Stimulated activated CD8-positive, alpha-beta memory T cell treated with anti-CD3 and anti-CD28 coated beads, Interleukin-2, amount 100 ng/mL, for 48 hours (primary cell): Measurements from ENCODE around the gene ADORA2B.
"Not testable (repeated sequence)": the region's sequence is repeated elsewhere in the genome, so short reads cannot be mapped to it uniquely, and the experiment has no call there.

ENCODE experiments used
- DNase-seq, 2 donors: peaks; one replicate each; pipeline ENCODE4 v3.0.0-alpha.2; 2020; ENCODE audit warnings: low read depth in 2 of 2

The ADORA2B gene

DNA sequence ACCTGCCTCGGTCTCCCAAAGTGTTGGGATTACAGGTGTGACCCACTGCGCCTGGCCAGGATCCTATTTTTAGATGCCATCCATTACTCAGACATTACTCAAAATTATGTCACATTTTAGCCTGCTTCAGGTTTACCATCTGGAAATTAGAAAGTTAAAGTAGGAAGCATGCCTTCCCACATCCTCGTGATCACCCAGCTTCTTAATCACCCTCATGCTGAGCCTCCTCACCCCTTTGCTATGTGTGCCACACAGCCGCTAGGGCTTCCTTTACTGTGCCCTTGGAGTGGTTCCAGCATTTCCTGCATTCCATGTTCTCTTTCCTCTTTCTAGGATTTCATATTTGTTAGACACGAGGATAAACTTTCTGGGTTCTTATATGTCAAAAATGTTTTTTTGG is 9.3 kb downstream of the ADORA2B start:
- no peak for DNase-seq

DNA sequence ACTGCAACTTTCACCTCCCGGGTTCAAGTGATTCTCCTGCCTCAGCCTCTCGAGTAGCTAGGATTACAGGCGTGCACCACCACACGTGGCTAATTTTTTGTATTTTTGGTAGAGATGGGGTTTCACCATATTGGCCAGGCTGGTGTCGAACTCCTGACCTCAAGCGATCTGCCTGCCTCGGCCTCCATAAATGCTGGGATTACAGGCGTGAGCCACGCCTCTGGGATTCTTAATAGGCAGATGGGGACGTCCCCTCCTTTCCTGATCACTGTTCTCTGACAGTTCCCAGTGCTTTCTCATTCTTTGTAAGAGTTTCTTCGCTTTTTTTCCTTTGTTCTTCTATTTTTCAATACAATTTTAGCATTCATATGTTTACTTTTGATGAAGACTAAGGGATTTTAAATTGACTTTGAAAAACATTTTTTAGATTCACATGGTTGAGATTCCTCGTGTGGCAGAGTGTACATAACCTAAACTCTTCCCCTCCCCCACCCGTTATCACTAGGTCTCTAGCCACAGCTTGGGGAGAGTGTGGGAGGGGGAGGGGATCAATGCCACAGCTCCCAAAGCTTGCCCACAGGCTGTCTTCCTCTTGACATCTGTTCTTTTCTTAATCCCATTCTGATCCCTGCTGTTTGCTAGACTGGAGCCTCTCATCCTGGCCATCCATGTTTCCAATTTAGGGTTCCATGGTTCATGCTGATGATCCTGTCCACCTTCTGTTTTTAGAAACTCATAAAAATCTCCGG is 11.0 kb downstream of the ADORA2B start:
- no peak for DNase-seq

DNA sequence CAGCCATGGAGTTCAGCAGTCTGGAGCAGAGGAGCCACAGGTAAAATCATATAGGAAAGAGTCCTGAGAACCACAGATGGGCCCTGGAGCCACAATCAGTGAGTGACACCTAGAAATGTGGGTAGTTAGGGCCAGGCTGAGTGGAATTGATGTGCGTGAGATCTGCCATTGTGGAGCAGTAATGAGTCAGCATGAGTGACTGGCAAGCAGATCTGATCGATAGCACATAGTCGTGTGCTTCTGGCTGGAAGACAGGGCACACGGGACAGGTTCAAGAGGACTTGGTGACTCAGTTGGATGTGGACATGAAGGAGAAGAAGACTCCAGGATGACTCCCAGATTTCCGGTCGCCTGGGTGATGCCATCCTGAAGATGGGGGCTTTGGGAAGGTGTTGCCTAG is 12.3 kb downstream of the ADORA2B start:
- peak in 1 of 2 donors; percentile 33 for DNase-seq

- no peak for DNase-seq
Measured at GRCh38 chr17:15957608-15958307, 12.8 kb downstream of the ADORA2B start.

- no peak for DNase-seq
Measured at GRCh38 chr17:15958484-15958854, 13.5 kb downstream of the ADORA2B start.

DNA sequence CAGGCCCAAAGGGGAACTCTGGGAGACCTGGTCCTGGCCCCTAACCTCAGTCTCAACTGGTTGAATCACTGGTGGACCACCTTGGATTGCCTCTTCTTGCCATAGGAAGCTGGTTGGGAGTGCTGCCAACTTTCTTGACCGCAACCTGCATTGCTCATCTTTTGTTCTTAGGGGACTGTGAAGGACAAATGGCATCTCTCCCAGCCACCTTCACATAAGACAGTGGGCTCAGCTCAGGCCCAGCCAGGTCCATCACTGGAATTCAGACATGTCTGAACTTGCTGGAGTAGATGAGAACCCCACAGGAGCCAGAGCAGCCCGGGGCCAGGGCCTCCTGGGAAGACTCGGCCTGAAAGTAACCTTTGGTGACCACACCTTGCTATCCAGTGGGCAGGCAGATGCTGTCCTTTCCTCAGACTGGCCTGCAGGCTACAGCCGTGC is 18.8 kb downstream of the ADORA2B start:
- DNase-seq: no peak

DNA sequence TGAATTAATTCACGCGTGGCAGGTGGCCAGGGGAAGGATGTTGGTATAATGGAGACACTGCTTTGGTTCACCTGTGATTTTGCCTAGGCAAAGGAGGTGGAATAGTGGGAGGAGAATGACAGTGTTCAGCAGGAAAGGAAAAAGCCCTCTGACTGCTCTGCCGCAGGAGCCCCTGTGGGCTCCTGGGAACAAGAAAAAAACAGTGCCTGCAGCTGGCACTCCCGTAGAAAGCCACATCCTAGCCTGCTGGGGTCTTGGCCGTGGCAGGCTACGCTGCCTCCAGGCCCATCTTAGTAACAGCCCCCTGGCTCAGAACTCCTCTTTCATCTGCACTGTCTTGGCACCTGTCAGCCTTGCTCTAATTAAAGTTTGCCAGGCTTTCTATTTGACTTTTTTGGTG is 20.6 kb downstream of the ADORA2B start:
- no peak for DNase-seq

DNA sequence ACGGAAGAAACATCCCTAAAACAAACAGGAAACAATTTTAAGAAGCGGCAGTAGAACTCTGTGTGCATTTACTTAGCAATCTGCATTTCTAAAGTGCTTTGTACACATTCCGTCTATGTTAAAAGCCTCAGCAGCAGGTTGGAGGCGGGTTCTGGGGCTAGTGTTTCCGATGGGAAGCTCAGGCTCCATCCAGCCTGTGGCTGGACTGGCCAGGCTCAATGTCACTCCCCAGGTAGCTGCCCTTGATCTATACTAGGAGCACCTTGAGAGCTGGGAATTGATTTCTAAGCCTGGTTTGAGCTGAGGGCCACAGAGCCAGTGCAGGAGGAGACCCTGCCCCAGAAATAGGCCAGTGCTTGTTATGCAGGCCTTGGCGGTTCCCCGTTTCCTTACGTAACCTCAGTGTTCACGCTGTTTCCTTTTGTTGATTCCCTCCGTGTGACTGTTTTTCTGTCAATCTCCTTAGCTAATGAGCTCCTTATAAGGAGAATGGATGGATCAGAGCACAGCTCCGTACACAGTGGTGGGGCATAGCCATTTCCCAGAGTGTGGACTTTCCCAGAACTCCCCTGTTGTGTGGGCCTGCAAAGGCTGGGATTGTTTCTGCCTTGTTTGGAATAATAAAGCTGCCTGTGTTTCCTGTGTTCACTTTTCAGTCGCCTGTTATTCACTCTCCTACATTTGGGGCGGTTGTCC is 21.4 kb downstream of the ADORA2B start:
- no peak for DNase-seq

- DNase-seq: no peak
Measured at GRCh38 chr17:15966879-15967248, 21.9 kb downstream of the ADORA2B start.

GRCh38 chr17:15967706-15968399 is 22.9 kb downstream of the ADORA2B start:
- DNase-seq: no peak

DNA sequence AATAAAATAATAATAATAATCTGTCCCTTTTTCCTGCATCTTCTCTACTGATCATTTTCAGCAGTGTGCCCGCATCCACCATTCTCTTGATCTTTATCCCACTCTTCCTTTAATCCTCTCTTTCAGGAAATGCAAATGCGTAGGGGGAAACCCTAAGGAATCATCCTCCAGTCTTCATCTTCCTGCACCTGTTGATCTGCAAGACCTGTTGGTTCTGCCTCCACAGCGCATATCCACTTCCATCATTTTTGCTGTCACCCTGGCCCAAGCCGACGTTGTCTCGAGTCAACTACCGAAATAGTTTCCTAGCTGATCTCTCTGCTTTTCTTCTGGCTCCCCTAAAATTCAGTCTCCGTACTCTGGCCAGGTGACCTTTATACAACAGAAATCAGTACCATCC is 24.5 kb downstream of the ADORA2B start:
- DNase-seq: no peak

- no peak for DNase-seq
Measured at GRCh38 chr17:15970500-15970899, 25.6 kb downstream of the ADORA2B start.

DNA sequence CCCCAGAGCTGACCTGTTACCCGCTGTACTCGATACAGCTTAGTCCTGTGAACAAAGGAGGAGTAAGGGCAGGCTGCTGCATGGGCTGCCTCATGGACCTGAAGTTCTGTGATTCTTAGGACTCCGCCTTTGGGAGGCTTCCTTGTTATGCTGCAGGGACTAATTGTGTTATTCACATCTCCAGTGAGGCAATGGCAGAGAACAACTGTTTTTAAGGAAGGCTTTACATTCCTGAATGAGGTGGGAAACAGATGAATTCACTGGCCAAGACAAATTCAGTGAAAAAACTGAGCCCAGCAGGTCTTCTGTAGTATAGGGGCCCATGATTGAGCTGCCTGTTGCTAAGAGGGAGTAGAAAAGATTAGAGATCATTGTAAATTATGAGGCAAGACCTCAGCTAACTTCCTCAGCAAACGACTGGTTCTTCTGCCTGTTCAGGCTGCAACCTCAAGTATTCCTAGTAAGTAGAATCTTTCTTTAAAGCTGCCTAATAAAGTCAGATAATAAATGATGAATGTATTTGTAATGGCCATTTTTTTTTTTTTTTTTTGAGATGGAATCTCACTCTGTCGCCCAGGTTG is 26.3 kb downstream of the ADORA2B start:
- no peak for DNase-seq

- DNase-seq: no peak
Measured at GRCh38 chr17:15971882-15972281, 27.0 kb downstream of the ADORA2B start.

- DNase-seq: no peak
Measured at GRCh38 chr17:15972497-15972951, 27.6 kb downstream of the ADORA2B start.

GRCh38 chr17:15973016-15973415 is 28.1 kb downstream of the ADORA2B start:
- DNase-seq: no peak

- DNase-seq: no peak
Measured at GRCh38 chr17:15973834-15974233, 28.9 kb downstream of the ADORA2B start.

GRCh38 chr17:15977894-15978293 is 33.0 kb downstream of the ADORA2B start:
- DNase-seq: no peak

GRCh38 chr17:15978606-15979005 is 33.7 kb downstream of the ADORA2B start:
- DNase-seq: no peak

DNA sequence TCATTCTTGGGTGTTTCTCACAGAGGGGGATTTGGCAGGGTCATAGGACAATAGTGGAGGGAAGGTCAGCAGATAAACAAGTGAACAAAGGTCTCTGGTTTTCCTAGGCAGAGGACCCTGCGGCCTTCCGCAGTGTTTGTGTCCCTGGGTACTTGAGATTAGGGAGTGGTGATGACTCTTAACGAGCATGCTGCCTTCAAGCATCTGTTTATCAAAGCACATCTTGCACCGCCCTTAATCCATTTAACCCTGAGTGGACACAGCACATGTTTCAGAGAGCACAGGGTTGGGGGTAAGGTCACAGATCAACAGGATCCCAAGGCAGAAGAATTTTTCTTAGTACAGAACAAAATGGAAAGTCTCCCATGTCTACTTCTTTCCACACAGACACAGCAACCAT is 34.1 kb downstream of the ADORA2B start:
- not testable (repeated sequence) for DNase-seq

- DNase-seq: no peak
Measured at GRCh38 chr17:15981208-15981607, 36.3 kb downstream of the ADORA2B start.
